Natural killer cell (primary cell): ENCODE measurements around the gene GPR176. TPM values are rescaled to one million over a fixed set of nuclear protein-coding genes. Genes with fewer than 3 reads are reported as not detected.

Experiments used
- ATAC-seq, 3 donors: fragments of 150-1000 bp in 2 of 3; fragments of 200-7000 bp in 1 of 3; cut with Tn5 transposase; 1 replicate in 1 of 3; 2 replicates in 2 of 3; pipeline ENCODE4 v1.10.0; 2021; ENCODE audit warnings: mild to moderate bottlenecking in 2 of 3, moderate library complexity in 2 of 3
- DNase-seq, 2 donors: peaks; one replicate each; pipeline versions ENCODE4 v3.0.0 to v3.0.0-alpha.2; 2013 to 2021; ENCODE audit warnings: mixed read lengths in 1 of 2
- H3K27ac ChIP-seq: one replicate; pipeline ENCODE4 v1.5.1; 2013; ENCODE audit warnings: mild to moderate bottlenecking, low read length
- H3K27me3 ChIP-seq: one replicate; pipeline ENCODE4 v1.6.1; 2013; ENCODE audit warnings: low read length; ENCODE audit not compliant: control insufficient read depth, insufficient read depth
- H3K36me3 ChIP-seq: one replicate; pipeline ENCODE4 v1.6.1; 2013; ENCODE audit warnings: low read length; ENCODE audit not compliant: control insufficient read depth, insufficient read depth
- H3K4me1 ChIP-seq: one replicate; pipeline ENCODE4 v1.6.1; 2013; ENCODE audit warnings: low read length; ENCODE audit not compliant: control insufficient read depth, insufficient read depth
- H3K4me3 ChIP-seq: one replicate; pipeline ENCODE4 v1.5.1; 2013; ENCODE audit warnings: low read length
- H3K9me3 ChIP-seq: one replicate; pipeline ENCODE4 v1.6.1; 2013; ENCODE audit warnings: low read length; ENCODE audit not compliant: control insufficient read depth, insufficient read depth
- H3K27ac Mint-ChIP-seq, 2 donors: one replicate each; pipeline ENCODE4 v1.8.0; 2022; ENCODE audit warnings: mild to moderate bottlenecking in 2 of 2, mixed read lengths in 2 of 2, moderate library complexity in 1 of 2
- H3K27me3 Mint-ChIP-seq, 2 donors: one replicate each; pipeline ENCODE4 v1.8.0; 2022; ENCODE audit warnings: low read depth in 2 of 2, mixed read lengths in 2 of 2
- H3K36me3 Mint-ChIP-seq: one replicate; pipeline ENCODE4 v1.8.0; 2022; ENCODE audit warnings: mixed read lengths
- H3K4me1 Mint-ChIP-seq, 2 donors: one replicate each; pipeline ENCODE4 v1.8.0; 2022; ENCODE audit warnings: mixed read lengths in 2 of 2
- H3K4me3 Mint-ChIP-seq: one replicate; pipeline ENCODE4 v1.8.0; 2022; ENCODE audit warnings: mild to moderate bottlenecking, moderate library complexity, mixed read lengths
- H3K9me3 Mint-ChIP-seq, 2 donors: one replicate each; pipeline ENCODE4 v1.8.0; 2022; ENCODE audit warnings: mixed read lengths in 2 of 2
- CTCF ChIP-seq: fragments of 200-600 bp; IDR thresholded peaks from one replicate; pipeline ENCODE4 v1.8.0; 2022; ENCODE audit warnings: antibody characterized with exemption
- WGBS: methylation state at CpG from one replicate; pipeline ENCODE4 v1.1.7; 2013; ENCODE audit warnings: missing lambda C conversion rate; ENCODE audit not compliant: insufficient coverage; 5-methylcytosine and 5-hydroxymethylcytosine counted together
- intact Hi-C: fragments of 100-400 bp; cut with micrococcal nuclease; formaldehyde crosslinking; loops from one replicate; pipeline ENCODE4 v1.14.2; 2022
- total RNA-seq, 4 donors: library from RNA; stranded (reverse); fragments of 120-200 nt in 1 of 4; gene quantifications; one replicate each; pipeline versions ENCODE4 v1.2.3 to v1.2.4, GENCODE V29; 2013 to 2022

The GPR176 gene
- total RNA-seq, 3 donors from 2014 or later (not counting 1 experiment from before 2014, with no cell fraction given) = 0.38 TPM; not detected in 2

- H3K36me3 Mint-ChIP-seq = no peaks in the 10 kb centered on the region
- intact Hi-C loops = no loop called here
- no peaks in the 10 kb centered on the region for H3K9me3 ChIP-seq
- H3K27me3 ChIP-seq = peaks cover 2% of the 10 kb centered on the region
- no peaks in the 10 kb centered on the region for H3K36me3 ChIP-seq
- no peaks in the 10 kb centered on the region for H3K4me1 ChIP-seq
- no peak overlapping the region for H3K27ac ChIP-seq
- no peak for DNase-seq
- 83% methylated on average over 3 of the region's 3 CpGs for WGBS
- no peak overlapping the region for H3K4me3 ChIP-seq
- H3K4me3 Mint-ChIP-seq = no peak overlapping the region
- no peaks in the 10 kb centered on the region for H3K4me1 Mint-ChIP-seq
- H3K9me3 Mint-ChIP-seq = no peaks in the 10 kb centered on the region
- H3K27me3 Mint-ChIP-seq = peaks cover 13 to 31% of the 10 kb centered on the region in 2 donors
- H3K27ac Mint-ChIP-seq = no peak overlapping the region
- no peak for ATAC-seq
- TF ChIP-seq CTCF = no peak
Measured at GRCh38 chr15:39907216-39907615, 12.8 kb downstream of the GPR176 start.

- peaks cover 19 to 35% of the 10 kb centered on the region in 2 donors for H3K27me3 Mint-ChIP-seq
- no peak for TF ChIP-seq CTCF
- no peaks in the 10 kb centered on the region for H3K36me3 ChIP-seq
- H3K4me1 ChIP-seq = no peaks in the 10 kb centered on the region
- intact Hi-C loops = no loop called here
- no peaks in the 10 kb centered on the region for H3K4me1 Mint-ChIP-seq
- 90% methylated on average over 2 of the region's 2 CpGs for WGBS
- DNase-seq (no peak), ATAC-seq (no peak)
- no peak overlapping the region for H3K4me3 Mint-ChIP-seq
- H3K27ac Mint-ChIP-seq = no peak overlapping the region
- H3K9me3 Mint-ChIP-seq = no peaks in the 10 kb centered on the region
- no peaks in the 10 kb centered on the region for H3K36me3 Mint-ChIP-seq
- H3K4me3 ChIP-seq = no peak overlapping the region
- H3K27me3 ChIP-seq = peaks cover under 1% of the 10 kb centered on the region
- H3K9me3 ChIP-seq = no peaks in the 10 kb centered on the region
- no peak overlapping the region for H3K27ac ChIP-seq
Measured at GRCh38 chr15:39904115-39904514, 16.0 kb downstream of the GPR176 start.

GRCh38 chr15:39898317-39898716 lies 21.7 kb downstream of the GPR176 start:
- Histone ChIP-seq H3K4me3 (no peak overlapping the region), H3K36me3 (no peaks in the 10 kb centered on the region), H3K9me3 (no peaks in the 10 kb centered on the region), H3K4me1 (no peaks in the 10 kb centered on the region), H3K27ac (no peak overlapping the region), H3K27me3 (no peaks in the 10 kb centered on the region)
- Mint-ChIP-seq H3K36me3 (no peaks in the 10 kb centered on the region), H3K4me3 (no peak overlapping the region), H3K27me3 (peaks cover 18 to 38% of the 10 kb centered on the region in 2 donors), H3K27ac (no peak overlapping the region), H3K4me1 (no peaks in the 10 kb centered on the region), H3K9me3 (no peaks in the 10 kb centered on the region)
- 93% methylated on average over 3 of the region's 3 CpGs for WGBS
- intact Hi-C loops = no loop called here
- no peak for DNase-seq
- ATAC-seq = no peak
- TF ChIP-seq CTCF = no peak

- peaks cover 18 to 37% of the 10 kb centered on the region in 2 donors for H3K27me3 Mint-ChIP-seq
- H3K27ac Mint-ChIP-seq = no peak overlapping the region
- intact Hi-C loops = no loop called here
- TF ChIP-seq CTCF = no peak
- WGBS = 50% methylated on average over 1 of the region's 1 CpG
- no peaks in the 10 kb centered on the region for H3K4me1 Mint-ChIP-seq
- Histone ChIP-seq H3K27me3 (no peaks in the 10 kb centered on the region), H3K36me3 (no peaks in the 10 kb centered on the region), H3K9me3 (no peaks in the 10 kb centered on the region), H3K27ac (no peak overlapping the region), H3K4me1 (no peaks in the 10 kb centered on the region), H3K4me3 (no peak overlapping the region)
- H3K9me3 Mint-ChIP-seq = no peaks in the 10 kb centered on the region
- H3K36me3 Mint-ChIP-seq = no peaks in the 10 kb centered on the region
- no peak overlapping the region for H3K4me3 Mint-ChIP-seq
- ATAC-seq = no peak
- DNase-seq = no peak
Measured at GRCh38 chr15:39896846-39897245, 23.2 kb downstream of the GPR176 start.
